Liver (tissue), 9 donors: ENCODE measurements around the gene AREL1. TPM values are rescaled to one million over a fixed set of nuclear protein-coding genes. Genes with fewer than 3 reads are reported as not detected.

ENCODE experiments used
- DNase-seq: peaks from one replicate; pipeline ENCODE4 v3.0.0-alpha.2; 2017; ENCODE audit warnings: low spot score
- H3K27ac ChIP-seq, 2 donors: one replicate each; pipeline ENCODE4 v1.7.0; 2013; ENCODE audit warnings: inconsistent platforms in 2 of 2, low read length in 2 of 2, control low read depth in 1 of 2, low read depth in 1 of 2, mild to moderate bottlenecking in 1 of 2
- H3K27me3 ChIP-seq, 4 donors: one replicate each; pipeline versions ENCODE4 v1.6.1 to v1.7.0; 2013; ENCODE audit warnings: low read length in 3 of 4, inconsistent platforms in 1 of 4, mild to moderate bottlenecking in 1 of 4, moderate library complexity in 1 of 4; ENCODE audit not compliant: control insufficient read depth in 4 of 4, insufficient read depth in 4 of 4
- H3K36me3 ChIP-seq, 4 donors: one replicate each; pipeline versions ENCODE4 v1.6.1 to v1.7.0; 2013; ENCODE audit warnings: low read length in 3 of 4, mild to moderate bottlenecking in 3 of 4, low read depth in 1 of 4, moderate library complexity in 1 of 4; ENCODE audit not compliant: control insufficient read depth in 4 of 4, insufficient read depth in 3 of 4
- H3K4me1 ChIP-seq, 4 donors: one replicate each; pipeline versions ENCODE4 v1.6.1 to v1.7.0; 2013; ENCODE audit warnings: low read length in 3 of 4, mild to moderate bottlenecking in 3 of 4, moderate library complexity in 1 of 4; ENCODE audit not compliant: control insufficient read depth in 4 of 4, insufficient read depth in 4 of 4
- H3K4me3 ChIP-seq, 3 donors: one replicate each; pipeline versions ENCODE4 v1.6.1 to v1.7.0; 2013; ENCODE audit warnings: low read length in 3 of 3, control low read depth in 1 of 3, low read depth in 1 of 3, mild to moderate bottlenecking in 1 of 3
- H3K9ac ChIP-seq, 2 donors: one replicate each; pipeline ENCODE4 v1.7.0; 2013; ENCODE audit warnings: low read length in 2 of 2, mild to moderate bottlenecking in 2 of 2, moderate library complexity in 2 of 2, control low read depth in 1 of 2, low read depth in 1 of 2
- H3K9me3 ChIP-seq, 4 donors: one replicate each; pipeline versions ENCODE4 v1.6.1 to v1.7.0; 2013; ENCODE audit warnings: low read length in 3 of 4; ENCODE audit not compliant: control insufficient read depth in 4 of 4
- CTCF ChIP-seq: fragments of 150-350 bp; IDR thresholded peaks from 2 replicates; pipeline ENCODE4 v1.5.1; 2017; ENCODE audit warnings: improper control_type of control experiment, low read depth, low read length; ENCODE audit not compliant: missing input control
- EGR1 ChIP-seq, 2 donors: IDR thresholded peaks; 2 replicates each; pipeline ENCODE4 v1.6.1; 2016 to 2018; ENCODE audit warnings: antibody characterized with exemption in 2 of 2, low read depth in 2 of 2
- FOXA1 ChIP-seq: IDR thresholded peaks from 2 replicates; pipeline ENCODE4 v1.6.1; 2016; ENCODE audit warnings: antibody characterized with exemption
- FOXA2 ChIP-seq: IDR thresholded peaks from 2 replicates; pipeline ENCODE4 v1.6.1; 2016; ENCODE audit warnings: antibody characterized with exemption
- HNF4A ChIP-seq, 2 donors: conservative IDR thresholded peaks; 2 replicates each; pipeline ENCODE4 v1.6.1; 2016; ENCODE audit warnings: antibody characterized with exemption in 2 of 2, mild to moderate bottlenecking in 2 of 2
- JUND ChIP-seq, 2 donors: IDR thresholded peaks; 2 replicates each; pipeline ENCODE4 v1.6.1; 2016; ENCODE audit warnings: antibody characterized with exemption in 2 of 2
- MAX ChIP-seq: IDR thresholded peaks from 2 replicates; pipeline ENCODE4 v1.6.1; 2016; ENCODE audit warnings: antibody characterized with exemption
- NR2F2 ChIP-seq: IDR thresholded peaks from 2 replicates; pipeline ENCODE4 v1.6.1; 2016; ENCODE audit warnings: antibody characterized with exemption
- RAD21 ChIP-seq, 2 donors: IDR thresholded peaks; 2 replicates each; pipeline ENCODE4 v1.6.1; 2016; ENCODE audit warnings: antibody characterized with exemption in 2 of 2, mild to moderate bottlenecking in 2 of 2
- REST ChIP-seq: IDR thresholded peaks from 2 replicates; pipeline ENCODE4 v1.6.1; 2016; ENCODE audit warnings: antibody characterized with exemption, mild to moderate bottlenecking
- SP1 ChIP-seq: IDR thresholded peaks from 2 replicates; pipeline ENCODE4 v1.6.1; 2018; ENCODE audit warnings: antibody characterized with exemption, mild to moderate bottlenecking
- TAF1 ChIP-seq: conservative IDR thresholded peaks from 2 replicates; pipeline ENCODE4 v1.6.1; 2016; ENCODE audit warnings: antibody characterized with exemption, mild to moderate bottlenecking
- YY1 ChIP-seq: IDR thresholded peaks from 2 replicates; pipeline ENCODE4 v1.6.1; 2016; ENCODE audit warnings: antibody characterized with exemption, mild to moderate bottlenecking
- ZBTB33 ChIP-seq: IDR thresholded peaks from 2 replicates; pipeline ENCODE4 v1.6.1; 2016; ENCODE audit warnings: antibody characterized with exemption
- WGBS: extraction: QIAGEN DNeasy Blood & Tissue Kit; methylation state at CpG from one replicate; pipeline ENCODE4 v1.1.7; 2013; 5-methylcytosine and 5-hydroxymethylcytosine counted together
- polyA plus RNA-seq, 2 donors: library from polyadenylated mRNA; stranded (reverse) in 1 of 2; unstranded in 1 of 2; fragments of 200-250 nt in 1 of 2; fragments of >200 nt in 1 of 2; fragmentation: Nextera tagmentation in 1 of 2; extraction: Ambion mirVana in 1 of 2; gene quantifications; one replicate each; pipeline versions ENCODE4 v1.2.1 to v1.2.3, GENCODE V29; 2013 to 2015
- total RNA-seq, 2 donors: library from RNA; depleted of rRNA; stranded (reverse); fragments of >200 nt; gene quantifications; one replicate each; pipeline ENCODE4 v1.2.3, GENCODE V29; 2014
- donor health status: healthy.
- donor health status: healthy.
- donor health status: healthy.
- donor health status: healthy.
- donor health status: healthy.

AREL1 gene
- total and polyA plus RNA-seq, 4 donors = 5.6 to 26.6 (median 13.2) TPM

- no peak for TF ChIP-seq FOXA1
- TF ChIP-seq EGR1 (IDR thresholded peaks at IDR 0.05; ENCODE audit: low read depth in 2 of 2) = no peak
- TF ChIP-seq REST = no peak
- no peak for TF ChIP-seq CTCF
- Histone ChIP-seq H3K9me3 (no peaks in the 10 kb centered on the region), H3K9ac (no peak overlapping the region), H3K4me1 (no peaks in the 10 kb centered on the region), H3K4me3 (no peak overlapping the region), H3K36me3 (peaks cover 0 to 3% (median 0%) of the 10 kb centered on the region in 4 donors), H3K27ac (no peak overlapping the region), H3K27me3 (no peaks in the 10 kb centered on the region)
- 78% methylated on average over 1 of the region's 1 CpG for WGBS
- DNase-seq = no peak
Observed at GRCh38 chr14:74697011-74697410, 15.9 kb downstream of the AREL1 start.

GRCh38 chr14:74695406-74695805 is 17.5 kb downstream of the AREL1 start:
- no peak for DNase-seq
- no peaks in the 10 kb centered on the region for H3K27me3 ChIP-seq
- H3K9ac ChIP-seq = no peak overlapping the region
- H3K4me1 ChIP-seq = no peaks in the 10 kb centered on the region
- peaks cover 0 to 8% (median 6%) of the 10 kb centered on the region in 4 donors for H3K36me3 ChIP-seq
- H3K9me3 ChIP-seq = no peaks in the 10 kb centered on the region
- TF ChIP-seq SP1 = no peak
- no peak for TF ChIP-seq MAX
- no peak for TF ChIP-seq REST
- TF ChIP-seq RAD21 (IDR thresholded peaks at IDR 0.05) = no peak
- TF ChIP-seq FOXA1 = no peak
- no peak for TF ChIP-seq NR2F2
- TF ChIP-seq FOXA2 = no peak
- no peak for TF ChIP-seq TAF1
- TF ChIP-seq ZBTB33 = no peak
- no peak for TF ChIP-seq JUND (IDR thresholded peaks at IDR 0.05)
- TF ChIP-seq EGR1 (IDR thresholded peaks at IDR 0.05; ENCODE audit: low read depth in 2 of 2) = no peak
- TF ChIP-seq HNF4A (conservative IDR thresholded peaks at IDR 0.05) = no peak
- no peak for TF ChIP-seq YY1
- WGBS = 97% methylated on average over 4 of the region's 4 CpGs
- no peak overlapping the region for H3K4me3 ChIP-seq
- no peak overlapping the region for H3K27ac ChIP-seq
